GM12892 (cell line): ENCODE data around the gene EYS.
"Not testable (repeated sequence)": the region's sequence is repeated elsewhere in the genome, so short reads cannot be mapped to it uniquely, and the experiment has no call there.

Source experiments
- DNase-seq: peaks from one replicate; pipeline ENCODE4 v3.0.0; 2011; ENCODE audit not compliant: insufficient read length
- FAIRE-seq: peaks from 2 replicates; lab custom pipeline; 2011; peaks lifted over from hg19 to GRCh38; lab: Jason Lieb, UNC
- POLR2A ChIP-seq: IDR thresholded peaks from 2 replicates; pipeline ENCODE4 v1.6.1; 2011; ENCODE audit warnings: low read depth, low read length, control low read depth
- POLR2AphosphoS5 ChIP-seq: IDR thresholded peaks from 2 replicates; pipeline ENCODE4 v1.6.1; 2011; ENCODE audit warnings: low read depth, low read length, control low read depth
- TAF1 ChIP-seq: IDR thresholded peaks from 2 replicates; pipeline ENCODE4 v1.6.1; 2011; ENCODE audit warnings: low read depth, mild to moderate bottlenecking, control low read depth, low read length, borderline replicate concordance

EYS gene

DNA sequence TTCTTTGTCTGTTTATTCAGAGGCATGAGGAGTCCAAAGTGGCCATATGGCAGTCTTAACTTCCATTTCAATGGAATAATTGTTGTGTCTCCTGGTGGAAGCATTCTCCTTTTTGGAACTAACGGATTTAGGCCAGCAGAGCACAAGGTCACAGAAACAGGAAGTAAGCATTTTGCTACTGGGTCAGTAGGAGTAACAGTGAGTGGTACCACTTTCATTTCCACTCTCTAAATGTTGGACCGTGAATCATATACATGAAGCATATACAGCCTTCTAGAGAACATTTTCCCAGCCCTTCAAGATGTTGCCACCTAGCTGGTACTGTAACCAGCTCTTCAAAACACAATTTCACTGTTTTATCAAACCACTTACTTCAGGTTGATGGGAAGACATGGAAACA is 182.8 kb downstream of the EYS start:
- DNase-seq (no peak), FAIRE-seq (no peak)
- TF ChIP-seq POLR2A (no peak), POLR2AphosphoS5 (no peak), TAF1 (no peak)

DNA sequence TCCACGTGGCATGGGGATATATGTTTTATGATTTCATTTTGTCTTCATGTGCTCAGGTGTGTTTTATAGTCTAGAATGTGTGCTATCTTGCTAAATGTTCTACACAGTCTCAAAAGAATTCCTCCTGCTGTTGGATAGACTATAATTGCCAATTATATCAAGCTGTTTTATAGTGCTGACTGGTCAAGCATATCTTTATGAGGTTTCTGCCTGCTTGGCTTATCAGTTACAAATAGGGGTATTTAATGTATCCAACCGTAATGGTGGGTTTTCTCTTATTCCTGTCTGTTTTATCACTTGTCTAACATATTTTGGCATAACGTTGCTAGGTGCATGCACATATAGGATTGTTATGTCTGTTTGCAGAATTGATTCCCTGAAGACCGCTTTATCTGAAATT is 201.3 kb downstream of the EYS start:
- DNase-seq (no peak), FAIRE-seq (no peak)

DNA sequence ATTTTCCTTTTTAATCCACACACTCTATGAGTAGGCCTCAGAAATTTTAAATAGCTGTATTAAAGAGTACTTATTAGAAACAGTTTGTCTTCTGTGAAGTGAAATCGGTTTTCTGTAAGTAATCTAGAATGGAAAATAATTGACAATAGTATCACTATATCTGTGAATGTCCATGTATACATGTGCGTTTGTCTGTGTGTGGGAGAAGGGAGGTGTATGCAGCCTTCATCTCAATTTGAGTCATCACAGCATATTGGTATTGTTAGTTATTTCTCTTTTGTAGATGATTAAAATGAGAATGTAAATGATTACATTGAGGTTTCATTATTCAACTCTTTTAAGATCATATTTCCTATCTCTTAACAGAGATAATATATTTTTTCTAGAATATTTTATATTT is 206.0 kb downstream of the EYS start:
- FAIRE-seq (no peak), DNase-seq (no peak)
- no peak for TF ChIP-seq POLR2AphosphoS5
- no peak for TF ChIP-seq POLR2A
- TF ChIP-seq TAF1 = no peak

More for the DNA sequence above, 201.3 kb downstream of the EYS start:
- TF ChIP-seq POLR2A (no peak), POLR2AphosphoS5 (no peak), TAF1 (no peak)

DNA sequence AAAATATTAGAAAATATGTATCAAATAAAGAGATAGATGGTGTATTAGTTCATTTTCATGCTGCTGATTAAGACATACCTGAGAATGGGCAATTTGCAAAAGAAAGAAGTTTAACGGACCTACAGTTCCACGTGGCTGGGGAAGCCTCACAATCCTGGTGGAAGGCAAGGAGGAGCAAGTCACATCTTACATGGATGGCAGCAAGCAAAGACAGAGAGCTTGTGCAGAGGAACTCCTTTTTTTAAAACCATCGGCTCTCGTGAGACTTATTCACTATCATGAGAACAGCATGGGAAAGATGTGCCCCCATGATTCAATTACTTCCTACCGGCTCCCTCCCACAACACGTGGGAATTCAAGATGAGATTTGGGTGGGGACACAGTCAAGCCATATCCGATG is 223.4 kb downstream of the EYS start:
- not testable (repeated sequence) for DNase-seq, FAIRE-seq

GRCh38 chr6:65469650-65470049 is 237.4 kb downstream of the EYS start:
- no peak for TF ChIP-seq TAF1
- no peak for TF ChIP-seq POLR2A
- no peak for TF ChIP-seq POLR2AphosphoS5
- DNase-seq (no peak), FAIRE-seq (no peak)

- no peak for TF ChIP-seq POLR2A
- TF ChIP-seq TAF1 = no peak
- no peak for TF ChIP-seq POLR2AphosphoS5
- FAIRE-seq (no peak), DNase-seq (no peak)
Measured at GRCh38 chr6:65468307-65468706, 238.7 kb downstream of the EYS start.

- TF ChIP-seq POLR2AphosphoS5 (no peak), POLR2A (no peak), TAF1 (no peak)
- no peak for FAIRE-seq
- DNase-seq = no peak
Measured at GRCh38 chr6:65461121-65461520, 245.9 kb downstream of the EYS start.

DNA sequence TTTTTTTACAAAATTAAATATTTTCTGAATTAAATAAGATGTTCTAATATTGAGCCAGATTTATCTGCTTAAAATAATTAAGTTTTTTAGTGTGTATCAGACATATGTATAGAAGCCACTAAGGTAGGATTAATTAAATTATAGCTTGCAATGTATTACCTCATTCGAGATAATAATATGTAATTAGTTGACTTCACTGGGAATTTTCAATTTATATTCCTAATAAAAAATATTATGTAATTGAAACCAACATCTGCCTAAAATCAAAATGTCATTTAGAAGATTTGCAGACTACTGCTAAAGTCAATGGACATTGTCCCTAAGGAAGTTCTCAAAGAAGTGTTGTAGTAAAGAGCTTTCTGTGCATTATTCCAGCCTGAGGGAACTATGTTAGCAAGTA is 254.7 kb downstream of the EYS start:
- TF ChIP-seq POLR2AphosphoS5 (no peak), TAF1 (no peak), POLR2A (no peak)
- DNase-seq (no peak), FAIRE-seq (no peak)

GRCh38 chr6:65450451-65450850 is 256.6 kb downstream of the EYS start:
- FAIRE-seq (no peak), DNase-seq (no peak)
- no peak for TF ChIP-seq TAF1
- TF ChIP-seq POLR2AphosphoS5 = no peak
- no peak for TF ChIP-seq POLR2A

- DNase-seq = no peak
Measured at GRCh38 chr6:65449926-65450325, 257.1 kb downstream of the EYS start.

DNA sequence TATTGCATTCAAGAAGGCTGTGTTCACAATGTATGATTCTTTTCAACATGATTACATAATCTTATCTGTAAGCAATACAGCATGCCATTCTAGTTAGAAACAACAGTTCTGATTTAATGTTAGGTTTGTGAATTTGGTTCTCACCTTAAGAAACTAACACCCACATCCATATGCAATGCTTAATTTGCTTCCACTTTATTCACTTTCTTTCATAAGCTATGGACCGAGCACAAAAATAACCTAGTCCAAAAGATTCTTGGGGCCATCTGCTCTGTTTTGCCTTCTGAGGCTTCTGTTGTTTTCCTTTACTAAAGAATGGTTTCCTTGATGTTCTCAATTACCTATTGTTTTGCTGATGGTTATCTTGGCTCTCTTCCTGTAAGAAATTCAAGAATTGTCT is 258.2 kb downstream of the EYS start:
- FAIRE-seq = no peak
- TF ChIP-seq POLR2A (no peak), POLR2AphosphoS5 (no peak), TAF1 (no peak)

More at GRCh38 chr6:65449926-65450325, 257.1 kb downstream of the EYS start:
- no peak for FAIRE-seq
- no peak for TF ChIP-seq TAF1
- no peak for TF ChIP-seq POLR2A
- no peak for TF ChIP-seq POLR2AphosphoS5

DNA sequence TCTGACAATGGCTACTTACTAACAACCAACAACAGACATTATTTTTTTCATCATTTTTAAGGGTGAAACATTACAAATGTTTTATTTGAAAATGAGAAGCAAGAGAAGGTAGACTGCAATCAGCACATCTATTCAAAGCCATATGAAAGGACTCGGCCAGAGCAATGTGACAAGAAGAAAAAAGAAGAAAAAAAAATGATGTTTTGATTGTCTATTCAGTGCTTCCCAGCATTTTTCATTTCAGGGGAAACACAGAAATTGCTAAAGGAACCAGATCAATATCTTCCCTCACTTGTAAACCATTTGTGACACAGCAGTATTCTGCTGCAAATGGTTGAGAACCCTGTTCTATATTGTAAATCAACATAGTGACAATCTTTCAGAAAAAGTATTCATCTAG is 270.7 kb downstream of the EYS start:
- DNase-seq (no peak), FAIRE-seq (no peak)
- TF ChIP-seq POLR2AphosphoS5 (no peak), POLR2A (no peak), TAF1 (no peak)

More for the DNA sequence above, 258.2 kb downstream of the EYS start:
- DNase-seq = no peak

DNA sequence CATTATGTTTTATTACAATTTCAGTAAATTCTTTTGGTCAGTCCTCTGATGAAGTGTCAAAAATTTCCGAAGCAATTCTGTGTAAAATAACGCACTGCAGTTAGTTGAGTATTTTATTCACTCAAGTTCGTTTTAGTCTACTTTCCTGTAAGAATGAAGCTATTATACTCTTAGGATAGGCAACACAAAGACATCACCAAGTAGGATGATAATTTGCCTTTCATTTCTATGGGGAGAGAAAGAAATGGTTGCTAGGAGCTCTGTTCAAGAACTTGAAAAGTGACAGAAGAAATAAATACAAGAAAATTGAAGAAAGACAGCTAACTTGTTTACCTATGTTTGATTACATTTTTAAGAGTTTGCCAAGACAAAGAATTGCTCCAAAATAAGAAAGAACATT is 290.4 kb downstream of the EYS start:
- FAIRE-seq (no peak), DNase-seq (no peak)

More for the DNA sequence above, 290.4 kb downstream of the EYS start:
- TF ChIP-seq TAF1 = no peak
- TF ChIP-seq POLR2A = no peak
- TF ChIP-seq POLR2AphosphoS5 = no peak
